Brain pericyte (primary cell): ENCODE data around the gene DUSP9.
"Not testable (repeated sequence)": the region's sequence is repeated elsewhere in the genome, so short reads cannot be mapped to it uniquely, and the experiment has no call there.

ENCODE experiments used
- DNase-seq: peaks from one replicate; pipeline ENCODE4 v3.0.0-alpha.2; 2012; ENCODE audit warnings: low read depth, low spot score

Gene DUSP9

GRCh38 chrX:153646620-153647373 lies at the start of gene DUSP9:
Gene DUSP9 (plus strand): TSS chrX:153647203. CDS start chrX:153647954, 751 bp downstream.
- DNase-seq: no peak

GRCh38 chrX:153598541-153599191 lies 48.3 kb upstream of the DUSP9 start, which contains the start of gene CCNQ:
Gene CCNQ (minus strand): TSS chrX:153599139. CDS start chrX:153599073, 66 bp downstream.
- DNase-seq: no peak

GRCh38 chrX:153599192-153600031 lies 47.6 kb upstream of the DUSP9 start:
- peak; percentile 34 for DNase-seq

- no peak for DNase-seq
Measured at GRCh38 chrX:153600032-153600373, 47.0 kb upstream of the DUSP9 start.

GRCh38 chrX:153600921-153601320 lies 46.1 kb upstream of the DUSP9 start:
- no peak for DNase-seq

GRCh38 chrX:153601511-153602110 lies 45.4 kb upstream of the DUSP9 start:
- no peak for DNase-seq

GRCh38 chrX:153602601-153603000 lies 44.4 kb upstream of the DUSP9 start:
- DNase-seq: no peak

GRCh38 chrX:153603131-153603656 lies 43.8 kb upstream of the DUSP9 start:
- DNase-seq: no peak

- not testable (repeated sequence) for DNase-seq
Measured at GRCh38 chrX:153604666-153605380, 42.2 kb upstream of the DUSP9 start.

GRCh38 chrX:153606503-153606902 lies 40.5 kb upstream of the DUSP9 start:
- DNase-seq: no peak

GRCh38 chrX:153608376-153608775 lies 38.6 kb upstream of the DUSP9 start:
- no peak for DNase-seq

- DNase-seq: no peak
Measured at GRCh38 chrX:153608806-153609205, 38.2 kb upstream of the DUSP9 start.

- DNase-seq: no peak
Measured at GRCh38 chrX:153609917-153610835, 36.8 kb upstream of the DUSP9 start.

- DNase-seq: no peak
Measured at GRCh38 chrX:153610836-153611213, 36.2 kb upstream of the DUSP9 start.

- DNase-seq: no peak
Measured at GRCh38 chrX:153611298-153612095, 35.5 kb upstream of the DUSP9 start.

- DNase-seq: no peak
Measured at GRCh38 chrX:153612413-153612812, 34.6 kb upstream of the DUSP9 start.

- no peak for DNase-seq
Measured at GRCh38 chrX:153614818-153615217, 32.2 kb upstream of the DUSP9 start.

GRCh38 chrX:153620576-153620975 lies 26.4 kb upstream of the DUSP9 start:
- DNase-seq: no peak

GRCh38 chrX:153621949-153622598 lies 24.9 kb upstream of the DUSP9 start:
- no peak for DNase-seq
